Fibroblast of lung (primary cell): ENCODE data around the gene PDE6A. TPM values are rescaled to one million over a fixed set of nuclear protein-coding genes. Genes with fewer than 3 reads are reported as not detected.

Experiments
- DNase-seq, 2 donors: peaks; one replicate each; pipeline versions ENCODE4 v3.0.0 to v3.0.0-alpha.2; 2010; ENCODE audit warnings: low read depth in 2 of 2
- H2AFZ ChIP-seq: 2 replicates; pipeline ENCODE4 v1.5.1; 2012; ENCODE audit warnings: low read length, control low read depth, inconsistent platforms
- H3K27ac ChIP-seq: 2 replicates; pipeline ENCODE4 v1.5.1; 2011; ENCODE audit warnings: low read length, control low read depth; ENCODE audit not compliant: insufficient read depth
- H3K27me3 ChIP-seq: 2 replicates; pipeline ENCODE4 v1.5.1; 2011; ENCODE audit warnings: mild to moderate bottlenecking, low read length; ENCODE audit not compliant: control insufficient read depth, insufficient read depth
- H3K36me3 ChIP-seq: 2 replicates; pipeline ENCODE4 v1.5.1; 2011; ENCODE audit warnings: low read length; ENCODE audit not compliant: control insufficient read depth, insufficient read depth
- H3K4me1 ChIP-seq: 2 replicates; pipeline ENCODE4 v1.5.1; 2011; ENCODE audit warnings: low read length; ENCODE audit not compliant: control insufficient read depth, insufficient read depth; ENCODE audit errors: extremely low read depth
- H3K4me2 ChIP-seq: 2 replicates; pipeline ENCODE4 v1.5.1; 2011; ENCODE audit warnings: low read length, control low read depth; ENCODE audit not compliant: insufficient read depth; ENCODE audit errors: extremely low read depth
- H3K4me3 ChIP-seq, 4 experiments: fragments of 200-600 bp in 1 of 4; sonication (generic) in 1 of 4; replicated peaks in 1 of 4; 2 replicates each; pipeline ENCODE4 v1.5.1; 2011 to 2016; ENCODE audit warnings: low read length in 4 of 4, low read depth in 3 of 4, mild to moderate bottlenecking in 3 of 4, control low read depth in 2 of 4, inconsistent platforms in 1 of 4, mixed read lengths in 1 of 4; ENCODE audit not compliant: insufficient read depth in 1 of 4; ENCODE audit errors: control extremely low read depth in 1 of 4
- H3K79me2 ChIP-seq: 2 replicates; pipeline ENCODE4 v1.5.1; 2012; ENCODE audit warnings: mild to moderate bottlenecking, low read length, inconsistent platforms; ENCODE audit not compliant: control insufficient read depth, insufficient read depth
- H3K9ac ChIP-seq: 2 replicates; pipeline ENCODE4 v1.5.1; 2011; ENCODE audit warnings: mild to moderate bottlenecking, low read length, control low read depth; ENCODE audit not compliant: insufficient read depth
- H3K9me3 ChIP-seq: 2 replicates; pipeline ENCODE4 v1.5.1; 2012; ENCODE audit warnings: low read depth, low read length; ENCODE audit not compliant: control insufficient read depth, insufficient read depth
- H4K20me1 ChIP-seq: 2 replicates; pipeline ENCODE4 v1.5.1; 2011; ENCODE audit warnings: low read length; ENCODE audit not compliant: control insufficient read depth, insufficient read depth; ENCODE audit errors: extremely low read depth
- EZH2 ChIP-seq: IDR thresholded peaks from 2 replicates; pipeline ENCODE4 v1.5.1; 2012; ENCODE audit warnings: low read length, control low read depth, mild to moderate bottlenecking; ENCODE audit errors: missing control alignments
- polyA plus RNA-seq, 2 donors: library from polyadenylated mRNA; depleted of rRNA in 1 of 2; stranded (reverse) in 1 of 2; unstranded in 1 of 2; fragments of >200 nt; gene quantifications; 2 replicates each; pipeline ENCODE4 v1.2.1, GENCODE V29; 2011 to 2012; ENCODE audit warnings: missing spikeins in 1 of 2
- total RNA-seq: library from RNA; depleted of rRNA; stranded (reverse); fragments of >200 nt; gene quantifications from 2 replicates; pipeline ENCODE4 v1.2.1, GENCODE V29; 2014
- TF ChIP-seq, protein P1 (sequence below), 2 donors: IDR thresholded peaks in 1 of 2; conservative IDR thresholded peaks in 1 of 2; 1 replicate in 1 of 2; 2 replicates in 1 of 2; pipeline ENCODE4 v1.5.1; 2011 to 2012; ENCODE audit warnings: low read length in 2 of 2, control low read depth in 1 of 2, inconsistent platforms in 1 of 2, low read depth in 1 of 2, mild to moderate bottlenecking in 1 of 2

The PDE6A gene
- total and polyA plus RNA-seq, 2 donors (not counting 1 experiment from before 2014, with no cell fraction given), result under 0.01 TPM; not detected in 1

DNA sequence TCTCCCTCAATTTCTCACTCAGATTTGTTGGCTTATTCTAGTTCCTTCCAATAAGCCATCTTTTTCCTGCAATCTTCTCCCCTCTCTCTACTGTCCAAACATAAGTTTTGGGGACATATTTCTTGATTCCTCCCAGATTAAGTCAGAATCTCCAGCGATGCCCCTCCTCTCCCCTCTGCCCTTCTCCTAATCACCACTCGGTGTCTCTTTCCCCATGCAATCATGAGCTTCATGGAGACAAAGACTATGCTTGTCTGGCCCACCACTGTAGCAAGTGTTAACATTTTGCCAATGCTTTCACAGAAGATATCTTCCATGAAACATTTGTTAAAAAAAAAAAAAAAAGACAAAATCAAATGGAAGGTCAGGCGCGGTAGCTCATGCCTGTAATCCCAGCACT lies 42.4 kb downstream of the PDE6A start:
- Histone ChIP-seq H3K4me3 (no peak overlapping the region), H3K4me1 (no peaks in the 10 kb centered on the region)

DNA sequence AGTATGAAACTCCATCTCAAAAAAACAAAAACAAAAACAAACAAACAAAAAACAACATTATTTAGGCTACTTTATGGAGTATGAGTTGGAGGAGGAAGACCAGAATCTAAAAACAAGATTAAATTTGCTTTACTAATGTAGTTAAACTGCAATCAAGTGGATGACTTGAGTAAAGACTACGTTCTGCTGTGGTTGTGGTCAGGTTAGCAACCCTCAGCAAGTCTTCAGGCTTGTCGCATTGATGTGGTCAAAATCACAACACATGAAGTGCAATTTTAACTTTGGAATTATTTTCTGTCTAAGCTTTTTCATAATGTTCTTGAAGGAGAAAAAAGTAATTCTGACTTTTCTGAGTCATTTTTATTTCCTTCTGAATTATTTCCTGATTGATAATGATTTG lies 43.1 kb downstream of the PDE6A start:
- TF ChIP-seq, protein P1, sequence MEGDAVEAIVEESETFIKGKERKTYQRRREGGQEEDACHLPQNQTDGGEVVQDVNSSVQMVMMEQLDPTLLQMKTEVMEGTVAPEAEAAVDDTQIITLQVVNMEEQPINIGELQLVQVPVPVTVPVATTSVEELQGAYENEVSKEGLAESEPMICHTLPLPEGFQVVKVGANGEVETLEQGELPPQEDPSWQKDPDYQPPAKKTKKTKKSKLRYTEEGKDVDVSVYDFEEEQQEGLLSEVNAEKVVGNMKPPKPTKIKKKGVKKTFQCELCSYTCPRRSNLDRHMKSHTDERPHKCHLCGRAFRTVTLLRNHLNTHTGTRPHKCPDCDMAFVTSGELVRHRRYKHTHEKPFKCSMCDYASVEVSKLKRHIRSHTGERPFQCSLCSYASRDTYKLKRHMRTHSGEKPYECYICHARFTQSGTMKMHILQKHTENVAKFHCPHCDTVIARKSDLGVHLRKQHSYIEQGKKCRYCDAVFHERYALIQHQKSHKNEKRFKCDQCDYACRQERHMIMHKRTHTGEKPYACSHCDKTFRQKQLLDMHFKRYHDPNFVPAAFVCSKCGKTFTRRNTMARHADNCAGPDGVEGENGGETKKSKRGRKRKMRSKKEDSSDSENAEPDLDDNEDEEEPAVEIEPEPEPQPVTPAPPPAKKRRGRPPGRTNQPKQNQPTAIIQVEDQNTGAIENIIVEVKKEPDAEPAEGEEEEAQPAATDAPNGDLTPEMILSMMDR (conservative IDR thresholded peaks at IDR 0.05 in 1 of 2, IDR thresholded peaks at IDR 0.05 in 1 of 2; ENCODE audit: low read depth in 1 of 2, low read length in 2 of 2), result no peak
- TF ChIP-seq EZH2, result no peak
- Histone ChIP-seq H3K27me3 (no peaks in the 10 kb centered on the region), H3K9me3 (no peaks in the 10 kb centered on the region), H4K20me1 (no peaks in the 10 kb centered on the region), H3K36me3 (no peaks in the 10 kb centered on the region), H3K4me2 (no peak overlapping the region), H3K4me1 (no peaks in the 10 kb centered on the region), H3K4me3 (no peak overlapping the region), H3K27ac (no peak overlapping the region), H3K79me2 (no peaks in the 10 kb centered on the region), H2AFZ (no peak overlapping the region), H3K9ac (no peak overlapping the region)
- DNase-seq, result no peak

More for the DNA sequence above, 42.4 kb downstream of the PDE6A start:
- no peak overlapping the region for H2AFZ ChIP-seq
- H3K27ac ChIP-seq, result no peak overlapping the region
- no peak overlapping the region for H3K4me2 ChIP-seq
- H3K9me3 ChIP-seq, result no peaks in the 10 kb centered on the region
- no peak overlapping the region for H3K9ac ChIP-seq
- H3K36me3 ChIP-seq, result no peaks in the 10 kb centered on the region
- DNase-seq, result no peak
- no peaks in the 10 kb centered on the region for H3K27me3 ChIP-seq
- no peak for TF ChIP-seq EZH2
- TF ChIP-seq, protein P1 (conservative IDR thresholded peaks at IDR 0.05 in 1 of 2, IDR thresholded peaks at IDR 0.05 in 1 of 2; ENCODE audit: low read depth in 1 of 2, low read length in 2 of 2), result no peak
- no peaks in the 10 kb centered on the region for H4K20me1 ChIP-seq
- H3K79me2 ChIP-seq, result no peaks in the 10 kb centered on the region

DNA sequence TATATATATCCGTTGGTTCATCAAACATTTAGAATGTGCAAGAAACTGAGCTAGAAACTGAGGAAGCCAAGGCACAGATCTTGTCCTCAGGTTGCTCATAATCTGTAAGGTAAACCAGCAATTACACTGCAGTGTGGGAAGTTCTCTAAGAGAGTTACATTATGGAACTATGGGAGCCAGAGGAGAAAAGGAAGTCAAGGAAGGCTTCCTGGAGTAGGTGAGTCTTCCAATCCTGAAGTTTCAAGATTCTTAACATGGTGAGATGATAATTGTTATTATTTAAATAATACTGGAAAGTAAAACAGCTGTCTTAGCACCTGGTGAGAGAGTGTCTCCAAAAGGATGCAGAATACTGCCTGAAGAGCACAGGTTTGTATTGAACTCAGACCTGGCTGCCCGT lies 44.2 kb downstream of the PDE6A start:
- TF ChIP-seq, protein P1 (conservative IDR thresholded peaks at IDR 0.05 in 1 of 2, IDR thresholded peaks at IDR 0.05 in 1 of 2; ENCODE audit: low read depth in 1 of 2, low read length in 2 of 2), result no peak
- no peaks in the 10 kb centered on the region for H3K27me3 ChIP-seq

More for the DNA sequence above, 44.2 kb downstream of the PDE6A start:
- Histone ChIP-seq H2AFZ (no peak overlapping the region), H3K36me3 (no peaks in the 10 kb centered on the region), H3K9ac (no peak overlapping the region), H3K4me2 (no peak overlapping the region), H3K4me3 (no peak overlapping the region), H3K4me1 (no peaks in the 10 kb centered on the region), H4K20me1 (no peaks in the 10 kb centered on the region), H3K79me2 (no peaks in the 10 kb centered on the region), H3K9me3 (no peaks in the 10 kb centered on the region), H3K27ac (no peak overlapping the region)
- DNase-seq, result no peak
